EL (cell line): ENCODE results near the gene PPM1E.
"Not testable (repeated sequence)": the region's sequence is repeated elsewhere in the genome, so short reads cannot be mapped to it uniquely, and the experiment has no call there.

ENCODE experiments used
- DNase-seq: peaks from one replicate; pipeline ENCODE4 v3.0.0-alpha.2; 2016

PPM1E gene

DNA sequence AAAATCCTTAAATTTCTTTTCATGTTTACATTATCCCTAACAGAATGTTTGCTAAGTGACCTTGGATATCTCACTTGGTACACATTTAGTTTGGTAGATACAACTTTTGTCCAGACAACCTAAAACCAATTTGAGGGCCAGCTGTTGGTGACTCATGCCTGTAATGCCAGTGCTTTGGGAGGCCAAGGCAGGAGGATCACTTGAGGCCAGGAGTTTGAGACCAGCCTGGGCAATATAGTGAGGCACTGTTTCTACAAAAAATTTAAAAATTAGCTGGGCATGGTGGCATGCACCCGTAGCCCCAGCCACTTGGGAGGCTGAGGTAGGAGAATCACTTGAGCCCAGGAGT lies 202.0 kb downstream of the PPM1E start:
- DNase-seq = not testable (repeated sequence)

DNA sequence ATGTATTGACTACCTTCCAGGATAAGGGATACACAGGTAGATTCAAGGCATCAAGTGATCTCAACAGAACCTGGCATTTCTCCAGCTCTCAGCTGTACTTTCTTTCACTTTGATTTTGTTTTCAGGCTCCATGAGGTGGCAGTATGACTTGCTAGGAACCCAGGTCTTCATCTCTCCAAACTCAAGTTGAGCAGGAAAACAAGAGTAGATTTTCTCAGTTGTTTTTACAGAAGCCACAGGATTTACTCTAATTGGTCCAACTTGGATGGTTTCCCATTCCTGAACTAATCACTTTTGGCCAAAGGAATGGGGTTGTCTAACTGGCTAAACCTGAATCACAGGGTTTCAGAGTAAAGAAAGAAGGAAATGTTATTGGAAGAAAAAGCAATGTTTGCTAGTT lies 204.4 kb downstream of the PPM1E start:
- peak; percentile 62 for DNase-seq

DNA sequence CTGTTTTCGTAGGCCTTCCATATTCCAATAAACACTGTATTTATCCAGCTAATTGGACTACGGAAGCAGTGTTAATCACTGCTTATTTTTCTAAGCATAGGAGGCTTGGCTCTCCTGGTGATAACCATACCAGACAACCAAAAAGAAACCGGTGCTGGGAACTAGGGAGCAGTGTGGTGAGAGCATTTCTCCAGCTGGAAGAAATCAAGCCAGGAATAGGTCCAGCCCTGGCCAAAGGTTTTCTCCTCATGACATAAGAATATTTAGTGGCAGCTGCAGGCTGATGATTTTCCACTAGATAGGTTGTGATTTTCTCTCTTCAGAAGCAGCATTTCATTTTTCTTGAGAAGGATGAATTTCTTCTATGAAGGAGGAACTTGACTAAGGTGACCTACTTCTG lies 209.6 kb downstream of the PPM1E start:
- no peak for DNase-seq

DNA sequence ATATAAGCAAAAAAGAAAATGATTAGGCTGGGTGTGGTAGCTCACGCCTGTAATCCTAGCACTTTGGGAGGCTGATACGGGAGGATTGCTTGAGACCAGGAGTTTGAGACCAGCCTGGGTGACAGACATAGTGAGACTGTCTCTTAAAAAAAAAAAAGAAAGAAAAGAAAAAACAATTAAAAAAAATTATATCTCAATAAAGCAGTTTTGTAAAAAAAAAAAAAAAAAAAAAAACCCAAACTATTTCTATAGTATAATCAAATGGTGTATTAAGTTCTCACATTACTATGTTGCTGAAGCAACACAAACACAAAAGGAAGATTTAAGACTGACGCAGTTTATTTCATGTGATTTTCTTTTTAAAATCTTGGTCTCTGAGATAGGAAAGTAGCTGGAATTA lies 210.6 kb downstream of the PPM1E start:
- DNase-seq = no peak

DNA sequence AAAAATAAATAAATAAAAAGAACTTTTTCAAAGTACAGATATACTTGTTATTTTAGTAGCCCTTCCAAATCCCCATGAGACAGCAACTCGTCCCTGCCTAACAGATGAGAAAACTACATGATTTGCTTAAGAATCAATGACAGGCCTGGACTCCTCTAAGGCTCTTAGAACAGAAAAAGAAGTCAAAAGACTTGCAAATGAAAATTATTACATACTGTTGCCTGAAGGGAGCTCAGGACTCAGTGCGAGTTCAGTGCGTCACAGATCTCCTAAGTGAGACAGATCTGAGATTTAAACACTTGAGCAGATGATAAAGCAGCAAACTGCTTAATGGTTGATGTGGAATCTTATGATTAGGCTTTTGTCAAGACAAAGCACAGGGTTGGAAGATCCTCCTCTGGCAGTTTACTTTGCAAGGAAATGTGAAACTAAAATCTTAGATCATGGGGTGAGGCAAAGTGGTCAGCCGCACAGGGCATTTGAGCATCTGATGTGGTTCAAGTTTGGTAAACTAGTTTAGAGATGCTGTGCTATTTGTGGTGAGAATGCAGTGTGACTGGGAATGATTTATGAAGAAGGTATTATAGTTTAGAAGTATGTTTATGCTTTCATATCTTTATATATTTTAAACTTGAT lies 212.9 kb downstream of the PPM1E start:
- DNase-seq = no peak

DNA sequence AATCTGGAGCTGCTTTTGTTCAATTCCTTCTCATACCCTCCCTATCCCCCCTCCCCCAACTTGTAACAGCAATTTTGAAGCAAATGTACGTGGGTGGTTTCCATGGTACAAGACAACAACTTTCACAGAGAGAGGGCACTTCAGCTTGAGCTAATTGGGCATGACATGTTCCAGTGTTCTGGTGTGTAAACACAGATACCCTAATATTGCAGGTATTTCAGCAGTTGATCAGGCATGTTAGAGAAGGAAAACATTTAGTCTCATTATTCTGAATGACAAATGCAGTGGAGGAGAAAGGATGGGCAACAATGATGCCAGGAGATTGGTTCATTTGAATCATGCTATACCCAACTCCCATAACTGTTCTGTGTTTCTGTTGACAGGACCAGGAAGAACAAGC lies 213.5 kb downstream of the PPM1E start:
- no peak for DNase-seq

DNA sequence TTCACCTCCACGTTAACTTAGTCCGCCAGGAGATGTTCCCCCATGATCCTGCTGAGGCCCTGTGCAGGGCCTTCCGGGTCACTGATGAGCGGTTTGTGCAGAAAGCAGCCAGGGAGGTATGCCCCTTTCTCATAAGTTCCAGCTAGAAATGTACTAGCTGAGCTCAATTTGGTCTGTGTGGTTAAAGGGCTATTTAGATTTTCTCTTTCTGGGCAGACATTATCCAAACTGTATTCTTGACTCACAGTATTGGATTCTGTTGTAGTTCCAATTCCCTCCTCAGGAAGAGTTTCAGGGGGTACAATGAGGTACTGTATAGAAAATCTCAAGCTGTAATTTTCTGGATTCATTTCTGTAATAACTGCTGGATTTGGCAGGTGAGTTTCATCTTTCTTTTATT lies 214.0 kb downstream of the PPM1E start:
- no peak for DNase-seq

DNA sequence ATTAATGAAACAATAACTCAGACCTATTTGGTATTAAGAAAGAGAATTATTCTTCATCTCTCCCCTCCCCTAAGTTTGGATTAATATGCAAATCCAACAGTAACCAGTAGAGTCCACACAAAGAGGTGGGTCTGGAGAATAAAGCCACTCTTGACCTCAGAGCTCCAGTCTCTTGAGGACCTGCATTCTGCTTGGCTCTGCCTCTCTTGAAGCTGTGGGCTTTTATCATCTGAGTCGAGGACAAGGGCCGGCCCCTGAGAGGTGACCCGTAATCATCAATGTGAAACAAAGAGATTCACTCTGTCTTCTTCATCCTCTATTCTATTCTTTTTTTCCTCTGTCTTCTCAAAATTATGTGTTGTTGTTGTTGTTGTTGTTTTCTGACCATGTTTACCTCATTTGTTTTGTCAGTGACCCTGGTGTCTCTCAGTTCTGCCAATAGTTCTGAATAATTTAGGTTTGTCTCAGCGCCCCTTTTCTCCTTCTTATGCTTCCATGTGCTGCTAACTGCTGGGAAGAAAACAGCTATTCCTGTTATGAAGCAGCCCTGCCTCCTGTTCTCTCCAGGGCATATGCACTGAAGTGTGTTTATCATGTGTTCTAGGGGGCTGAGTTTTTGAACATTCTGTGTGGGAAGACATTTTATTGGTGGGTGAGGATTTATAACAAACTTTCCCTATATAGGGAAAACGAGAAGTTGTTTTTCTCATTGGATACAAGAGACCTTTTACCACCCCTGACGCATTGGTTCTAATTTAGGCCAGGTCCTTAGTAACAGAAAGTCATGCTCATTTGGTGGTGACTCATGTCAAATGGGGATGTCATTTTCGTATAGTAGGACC lies 215.2 kb downstream of the PPM1E start:
- peak; percentile 16 for DNase-seq

DNA sequence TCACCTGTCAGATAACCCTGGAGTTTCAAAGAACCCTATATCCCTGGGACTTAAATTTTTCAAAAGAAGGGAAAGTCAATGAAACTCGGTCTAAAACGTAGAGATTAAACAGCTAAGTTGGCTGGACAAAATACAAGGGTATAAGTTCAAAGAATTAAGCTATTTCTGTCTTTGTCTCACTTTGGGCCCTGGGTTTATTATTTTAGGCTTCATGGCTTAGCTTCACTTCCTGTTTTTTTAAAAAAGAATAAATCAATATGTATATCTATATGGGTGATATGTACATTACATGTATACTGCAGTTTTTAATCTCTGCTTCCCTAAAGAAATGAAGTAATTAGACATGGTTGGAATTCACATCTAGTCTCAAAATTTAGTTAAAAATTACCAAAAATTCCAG lies 218.7 kb downstream of the PPM1E start:
- DNase-seq = no peak

DNA sequence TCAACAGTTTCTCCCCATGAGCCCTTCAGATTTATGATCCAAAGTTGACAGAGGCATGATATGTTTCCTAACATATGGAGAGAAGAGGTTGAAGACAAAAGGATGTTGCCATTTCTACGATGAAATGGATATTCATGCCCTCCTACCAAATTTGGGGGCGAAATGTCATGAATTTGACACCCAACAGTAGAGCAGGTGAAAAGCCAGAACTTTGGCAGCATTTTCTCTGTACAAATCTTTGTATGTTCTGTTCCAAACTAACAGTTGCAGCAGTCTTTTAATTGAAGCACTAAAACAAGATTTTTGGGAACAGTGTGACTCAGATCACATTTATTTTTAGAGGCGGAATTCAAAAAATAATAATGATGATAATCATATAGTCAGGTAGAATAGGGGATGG lies 220.9 kb downstream of the PPM1E start:
- no peak for DNase-seq

DNA sequence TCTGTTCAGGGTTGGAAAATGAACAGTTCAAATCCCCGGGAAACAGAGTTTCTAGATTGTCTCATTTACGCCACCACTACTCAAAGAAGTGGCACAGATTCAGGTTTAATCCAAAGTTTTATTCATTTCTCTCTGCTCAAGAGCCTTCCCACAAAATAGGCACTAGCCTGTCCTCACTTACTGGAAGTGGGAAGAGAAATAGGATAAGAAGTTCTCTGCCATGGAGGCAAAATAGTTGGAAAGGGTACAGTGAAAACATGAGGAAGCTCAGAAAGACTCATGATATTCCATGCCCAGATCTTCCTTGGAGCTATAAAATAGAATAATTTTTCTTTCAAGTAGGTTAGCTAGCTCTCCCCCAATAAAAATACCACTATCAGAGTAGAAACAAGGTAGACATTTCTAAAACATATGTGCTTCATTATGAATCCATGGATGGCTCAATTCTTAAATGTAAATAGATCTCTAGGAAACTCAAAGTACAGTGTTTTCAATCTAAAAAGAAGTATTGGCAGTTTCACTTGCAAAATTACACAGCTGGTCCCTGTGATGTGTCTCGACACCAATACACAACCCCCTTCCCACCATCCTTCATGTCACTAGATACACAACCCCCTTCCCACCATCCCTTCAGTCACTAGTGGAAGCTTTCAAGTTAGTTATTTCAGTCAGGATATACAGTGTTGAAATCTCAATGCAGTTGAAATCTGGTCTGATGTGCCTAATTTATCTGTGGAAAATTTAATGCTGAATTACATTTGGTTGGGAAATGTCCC lies 225.2 kb downstream of the PPM1E start:
- DNase-seq = no peak

DNA sequence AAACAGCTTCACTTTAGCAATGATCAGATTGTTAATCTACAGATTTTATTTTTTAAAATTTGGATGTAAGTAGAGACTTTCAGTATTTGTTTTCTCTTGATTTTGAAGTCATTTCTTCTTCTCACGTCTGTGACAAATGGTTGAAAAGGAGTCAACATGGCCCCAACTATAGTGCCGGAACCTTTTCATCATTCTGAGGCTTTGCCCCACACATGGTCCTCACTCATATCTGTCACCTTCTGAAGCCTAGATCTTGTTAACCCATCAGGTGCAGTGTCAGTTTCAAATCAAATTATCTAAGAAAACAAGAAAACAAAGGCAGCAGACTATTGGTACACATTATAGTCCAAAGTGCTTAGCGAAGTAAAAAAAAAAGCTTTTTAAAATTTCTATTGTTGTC lies 227.0 kb downstream of the PPM1E start:
- no peak for DNase-seq

DNA sequence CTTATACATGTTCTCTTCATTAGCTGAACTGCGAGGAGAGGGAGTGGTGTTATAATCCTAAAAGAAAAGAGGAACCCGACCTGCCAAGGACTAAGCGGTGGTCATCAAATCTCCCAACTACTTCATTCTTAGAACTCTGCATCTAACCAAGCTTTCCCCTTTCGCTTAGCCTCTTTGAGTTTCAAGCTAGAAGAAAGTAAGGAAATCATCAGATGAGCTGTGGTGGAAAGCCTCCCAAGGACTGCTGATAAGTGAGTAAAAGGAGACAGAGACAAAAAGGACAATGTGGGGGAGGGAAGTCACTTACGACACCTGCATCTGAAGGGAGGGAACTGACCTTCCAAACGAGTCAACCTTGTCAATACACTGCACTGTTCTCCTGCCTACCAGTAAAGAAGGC lies 229.7 kb downstream of the PPM1E start:
- DNase-seq = no peak

DNA sequence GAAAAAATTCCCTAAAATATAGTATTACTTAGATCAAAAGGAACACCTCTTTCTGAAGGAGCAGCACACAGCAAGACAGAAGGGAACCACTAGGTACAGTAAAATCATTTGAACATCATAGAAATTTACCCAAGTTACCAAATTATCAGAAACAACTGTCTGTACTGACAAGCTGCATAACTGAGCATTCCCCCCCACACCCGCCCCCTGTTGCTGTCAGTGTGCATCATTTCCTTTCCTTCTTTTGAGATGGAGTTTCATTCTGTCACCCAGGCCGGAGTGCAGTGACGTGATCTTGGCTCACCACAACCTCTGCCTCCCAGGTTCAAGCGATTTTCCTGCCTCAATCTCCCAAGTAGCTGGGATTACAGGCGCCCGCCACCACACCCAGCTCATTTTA lies 230.3 kb downstream of the PPM1E start:
- no peak for DNase-seq

DNA sequence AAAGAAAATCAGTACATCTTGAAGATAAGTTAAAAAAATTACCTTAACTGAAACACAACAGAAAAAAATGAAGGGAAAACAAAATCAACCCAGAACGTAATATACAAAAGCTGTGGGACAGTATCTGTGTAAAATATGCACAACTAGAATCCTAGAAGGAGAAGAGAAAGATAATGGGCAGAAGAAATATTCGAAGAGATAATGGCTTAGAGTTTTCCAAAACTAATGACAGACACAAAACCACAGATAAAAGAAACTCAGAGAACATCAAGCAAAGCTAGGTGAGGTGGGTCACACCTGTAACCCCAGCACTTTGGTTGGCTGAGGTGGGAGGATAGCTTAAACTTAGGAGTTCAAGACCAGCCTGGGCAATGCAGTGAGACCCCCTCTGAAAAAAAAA lies 234.0 kb downstream of the PPM1E start:
- no peak for DNase-seq

DNA sequence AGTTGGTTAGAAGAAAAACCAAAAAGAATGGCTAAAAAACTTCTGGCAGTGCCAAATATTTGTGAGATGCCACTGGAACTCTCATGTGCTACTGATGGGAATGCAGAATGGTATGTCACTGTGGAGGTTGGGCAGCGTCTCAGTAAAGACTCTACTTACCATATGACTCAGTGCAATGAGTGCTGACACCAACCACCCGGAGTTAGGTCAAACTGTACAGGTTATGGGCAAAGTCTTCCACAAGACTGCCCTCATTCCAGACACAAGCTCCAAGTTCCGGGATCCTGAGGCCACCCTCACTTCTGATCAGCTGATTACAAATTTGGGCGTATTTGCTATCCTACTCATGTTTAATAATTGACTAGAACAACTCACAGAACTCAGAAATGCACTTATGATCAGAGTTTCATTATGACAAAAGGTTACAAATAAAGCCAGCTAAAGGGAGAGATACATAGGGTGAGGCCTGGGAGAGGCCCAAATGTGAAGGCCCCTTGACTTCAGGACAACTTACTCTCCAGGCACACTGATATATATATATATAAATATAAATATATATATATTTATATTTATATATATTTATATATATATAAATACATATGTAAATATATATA lies 236.2 kb downstream of the PPM1E start:
- DNase-seq = peak; percentile 85

DNA sequence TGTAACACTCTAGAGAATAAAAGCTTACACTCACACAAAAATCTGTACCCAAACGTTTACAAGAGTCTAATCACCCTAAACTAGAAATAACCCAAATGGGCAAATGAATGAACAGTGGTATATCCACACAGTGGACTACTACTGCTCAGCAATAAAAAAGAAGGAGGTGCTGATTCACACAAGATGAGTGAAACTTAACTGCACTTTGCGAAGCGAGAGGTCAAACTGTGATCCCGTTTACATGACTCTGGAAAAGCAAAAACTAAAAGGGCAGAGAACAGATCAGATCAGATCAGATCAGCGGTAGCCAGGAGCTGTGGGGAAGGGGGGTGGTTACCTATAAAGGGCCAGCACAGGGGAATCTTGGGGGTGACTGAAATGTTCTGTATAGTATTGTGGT lies 237.7 kb downstream of the PPM1E start:
- no peak for DNase-seq

DNA sequence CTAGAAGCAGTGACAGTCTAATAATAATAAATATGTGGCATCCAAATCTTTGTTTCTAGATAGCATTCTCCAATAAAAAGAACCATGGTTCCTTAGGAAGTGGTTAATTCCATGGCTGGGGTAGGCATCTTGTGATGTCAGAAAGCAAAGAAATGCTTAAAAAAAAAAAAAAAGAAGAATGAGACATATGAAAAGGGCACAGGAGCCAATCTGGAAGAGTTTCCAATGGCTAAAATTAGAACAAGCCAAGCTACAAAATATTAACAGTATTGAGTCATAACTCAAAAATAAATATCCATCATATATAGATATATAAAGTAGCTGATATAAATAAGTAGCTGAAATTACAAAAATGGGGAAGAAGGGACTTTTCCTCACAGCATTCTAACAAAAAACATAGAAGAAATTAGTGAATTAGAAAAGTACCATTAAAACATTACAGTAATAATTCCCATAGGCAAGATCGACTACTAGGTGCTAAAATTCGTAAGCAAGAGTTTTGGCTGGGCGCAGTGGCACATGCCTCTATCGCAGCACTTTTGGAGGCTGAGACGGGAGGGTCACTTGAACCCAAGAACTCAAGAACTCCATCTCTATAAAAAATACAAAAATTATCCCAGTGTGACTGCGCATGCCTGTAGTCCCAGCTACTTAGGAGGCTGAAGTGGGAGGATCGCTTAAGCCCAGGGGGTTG lies 239.7 kb downstream of the PPM1E start:
- DNase-seq = peak; percentile 32

DNA sequence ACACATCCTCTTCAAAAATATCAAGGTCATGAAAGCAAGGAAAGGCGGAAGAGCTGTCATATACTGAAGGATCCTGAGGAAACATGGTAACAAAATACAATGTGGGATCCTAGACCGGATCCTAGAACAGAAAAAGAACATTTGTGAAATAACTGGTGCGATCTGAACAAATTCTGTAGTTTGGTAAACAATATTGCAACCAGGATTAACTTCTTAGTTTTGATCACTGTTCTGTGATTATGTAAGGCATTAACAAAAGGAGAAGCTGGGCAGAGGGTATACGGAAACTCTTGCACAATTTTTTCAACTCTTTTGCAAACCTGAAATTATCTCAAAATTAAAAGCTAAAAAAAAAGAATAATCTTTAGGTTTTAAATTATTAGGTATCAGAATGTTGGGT lies 241.3 kb downstream of the PPM1E start:
- DNase-seq = no peak

DNA sequence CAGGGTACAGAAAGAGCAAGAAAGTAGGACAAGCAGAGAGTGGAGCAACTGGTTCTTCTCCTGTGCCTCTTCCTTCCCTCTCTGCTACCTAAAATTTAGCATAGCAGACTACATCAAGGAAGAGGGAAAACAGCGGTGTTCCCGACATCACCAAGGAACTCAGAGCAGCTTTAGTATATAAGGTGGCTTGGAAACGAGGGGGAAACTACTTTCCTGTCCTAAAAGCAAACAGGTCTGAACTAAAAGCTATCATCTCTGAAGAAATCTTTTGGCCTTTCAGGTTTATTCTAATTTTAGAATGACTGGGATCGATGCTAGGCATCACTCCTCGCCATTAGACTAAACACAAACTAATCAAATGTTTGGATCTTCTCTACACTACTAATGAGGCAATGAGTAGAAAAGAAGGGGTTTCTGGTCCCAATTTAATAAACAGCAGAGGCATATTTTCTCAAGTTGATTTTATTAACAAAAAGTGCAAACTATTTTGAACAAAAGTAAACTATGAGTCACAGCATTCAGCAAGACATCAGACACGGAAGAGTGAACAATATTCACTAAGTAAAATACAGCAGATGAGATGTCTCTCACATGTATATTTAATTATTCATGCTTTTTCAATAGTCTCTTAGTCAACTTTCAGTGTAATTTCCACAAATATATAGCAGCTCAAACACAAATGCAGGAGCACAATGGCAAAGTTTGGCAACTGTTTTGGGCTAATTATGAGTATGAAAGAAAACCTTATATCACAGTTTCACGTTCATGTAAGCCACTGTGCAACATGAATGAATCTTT lies 242.3 kb downstream of the PPM1E start:
- no peak for DNase-seq

DNA sequence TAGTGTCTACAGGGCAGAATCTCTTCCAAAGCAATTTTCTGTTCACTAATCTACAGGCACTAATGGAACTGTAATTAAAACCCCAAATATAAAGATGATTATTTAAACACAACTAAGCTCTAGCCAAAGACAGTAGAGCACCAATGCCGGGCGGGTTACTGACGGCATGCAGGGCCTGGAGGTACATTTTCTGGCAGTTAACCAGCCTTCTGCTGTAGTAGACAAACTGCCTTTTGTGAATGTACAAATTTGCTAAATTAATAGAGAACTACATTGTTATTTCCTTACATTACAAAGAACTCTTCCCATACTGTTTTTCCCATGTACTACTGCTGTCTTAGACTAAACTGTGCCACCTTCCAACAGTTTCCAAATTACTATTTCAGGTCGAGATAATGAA lies 243.2 kb downstream of the PPM1E start:
- no peak for DNase-seq

DNA sequence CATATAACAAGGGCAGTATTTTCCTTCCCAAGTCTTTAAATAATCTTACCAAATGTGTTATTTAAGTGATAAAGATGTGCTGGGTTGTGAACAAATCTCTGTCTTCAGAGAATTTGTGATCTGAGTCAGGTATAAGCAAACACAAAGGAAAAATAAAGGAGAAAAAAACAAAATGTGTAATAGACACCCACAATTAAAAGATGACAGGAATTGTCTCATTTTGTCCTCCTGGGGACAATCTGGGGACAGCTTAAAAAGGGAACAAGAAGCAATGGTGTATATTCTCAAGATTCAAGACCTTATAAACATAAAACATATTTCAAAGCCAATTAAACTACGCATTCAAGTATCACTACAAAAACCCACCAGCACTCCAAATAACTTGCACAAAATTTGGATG lies 243.8 kb downstream of the PPM1E start:
- no peak for DNase-seq
